PC-9 (cell line): ENCODE results near the gene LSM6.

Source experiments
- EZH2 ChIP-seq: fragments of 200-600 bp; sonication (generic); IDR thresholded peaks from 2 replicates; pipeline ENCODE4 v1.8.0; 2017; ENCODE audit warnings: antibody characterized with exemption, low read depth
- TF ChIP-seq, protein P1 (sequence below): fragments of 200-600 bp; sonication (generic); conservative IDR thresholded peaks from 2 replicates; pipeline ENCODE4 v1.6.1; 2017; ENCODE audit warnings: mixed run types, antibody characterized with exemption, mild to moderate bottlenecking, moderate library complexity

DNA sequence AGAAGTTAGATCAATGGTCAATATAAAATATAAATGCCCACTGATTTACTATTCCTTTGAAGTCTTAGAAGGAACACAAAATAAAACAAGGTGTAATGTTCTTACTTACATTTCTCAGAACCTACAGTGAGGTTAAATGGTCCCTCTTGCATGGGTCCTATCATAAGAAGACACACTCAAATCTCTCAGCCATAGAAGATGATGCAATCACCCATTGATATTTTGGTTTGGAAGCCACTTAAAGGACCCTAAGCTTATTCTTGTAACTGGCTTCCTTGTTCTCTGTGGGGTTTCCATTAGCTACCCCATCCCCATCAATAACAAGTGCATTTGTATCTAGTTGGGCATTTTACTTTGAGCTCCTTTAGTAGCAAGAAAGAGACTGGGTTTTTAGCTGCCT lies 53.9 kb downstream of the LSM6 start:
- TF ChIP-seq EZH2 = no peak
- TF ChIP-seq, protein P1, sequence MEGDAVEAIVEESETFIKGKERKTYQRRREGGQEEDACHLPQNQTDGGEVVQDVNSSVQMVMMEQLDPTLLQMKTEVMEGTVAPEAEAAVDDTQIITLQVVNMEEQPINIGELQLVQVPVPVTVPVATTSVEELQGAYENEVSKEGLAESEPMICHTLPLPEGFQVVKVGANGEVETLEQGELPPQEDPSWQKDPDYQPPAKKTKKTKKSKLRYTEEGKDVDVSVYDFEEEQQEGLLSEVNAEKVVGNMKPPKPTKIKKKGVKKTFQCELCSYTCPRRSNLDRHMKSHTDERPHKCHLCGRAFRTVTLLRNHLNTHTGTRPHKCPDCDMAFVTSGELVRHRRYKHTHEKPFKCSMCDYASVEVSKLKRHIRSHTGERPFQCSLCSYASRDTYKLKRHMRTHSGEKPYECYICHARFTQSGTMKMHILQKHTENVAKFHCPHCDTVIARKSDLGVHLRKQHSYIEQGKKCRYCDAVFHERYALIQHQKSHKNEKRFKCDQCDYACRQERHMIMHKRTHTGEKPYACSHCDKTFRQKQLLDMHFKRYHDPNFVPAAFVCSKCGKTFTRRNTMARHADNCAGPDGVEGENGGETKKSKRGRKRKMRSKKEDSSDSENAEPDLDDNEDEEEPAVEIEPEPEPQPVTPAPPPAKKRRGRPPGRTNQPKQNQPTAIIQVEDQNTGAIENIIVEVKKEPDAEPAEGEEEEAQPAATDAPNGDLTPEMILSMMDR = no peak
